ENCODE data around the gene SH3RF3. TPM values are rescaled to one million over a fixed set of nuclear protein-coding genes. Genes with fewer than 3 reads are reported as not detected.

Gene SH3RF3
- total RNA-seq, 1 experiment from 2014 or later: 1.0 TPM

DNA sequence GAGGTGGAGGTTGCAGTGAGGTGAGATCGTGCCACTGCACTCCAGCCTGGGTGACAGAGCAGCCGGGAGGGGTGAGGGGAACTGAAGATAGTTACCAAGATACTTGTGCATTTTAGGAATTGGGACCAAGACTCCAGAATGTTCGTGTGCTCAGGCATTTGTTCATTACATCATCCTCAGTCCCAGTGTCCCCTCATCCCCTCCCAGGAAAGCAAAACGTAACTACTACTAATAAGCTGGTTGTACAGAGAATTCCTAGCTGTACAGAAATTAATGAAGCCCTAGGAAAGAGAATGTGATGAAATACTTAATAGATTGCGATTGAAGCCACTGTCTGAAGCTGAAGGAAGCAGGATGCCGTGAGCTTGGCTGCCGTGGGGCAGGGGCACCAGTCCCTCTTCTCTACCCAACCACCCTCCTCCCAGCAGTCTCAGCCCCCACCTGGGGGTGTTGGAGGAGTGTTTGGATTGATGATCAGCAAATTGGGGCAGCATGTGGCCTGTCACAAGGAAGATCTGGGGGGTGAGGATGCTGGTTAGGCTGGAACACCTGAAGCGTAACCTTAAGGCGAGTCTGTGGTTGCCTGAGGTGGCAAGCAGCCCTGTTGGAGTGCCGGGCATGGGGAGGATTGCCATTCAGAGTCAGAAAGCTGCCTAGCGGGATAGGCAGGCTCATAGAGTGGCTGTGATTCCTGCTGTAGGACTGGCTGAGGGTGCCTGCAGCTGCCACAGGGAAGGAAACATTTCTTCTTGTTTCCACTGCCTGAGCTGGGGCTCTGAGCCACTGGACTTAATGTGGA lies 140.9 kb downstream of the SH3RF3 start (continued):
- no peak for TF ChIP-seq AR (CRISPR knock-in tag; IDR thresholded peaks at IDR 0.05)
- no peak for TF ChIP-seq FOXJ3 (CRISPR knock-in tag; IDR thresholded peaks at IDR 0.05; ENCODE audit: borderline replicate concordance)
- no peak for TF ChIP-seq SMAD3 (CRISPR knock-in tag; IDR thresholded peaks at IDR 0.05; ENCODE audit: borderline replicate concordance)
- TF ChIP-seq, protein P1, sequence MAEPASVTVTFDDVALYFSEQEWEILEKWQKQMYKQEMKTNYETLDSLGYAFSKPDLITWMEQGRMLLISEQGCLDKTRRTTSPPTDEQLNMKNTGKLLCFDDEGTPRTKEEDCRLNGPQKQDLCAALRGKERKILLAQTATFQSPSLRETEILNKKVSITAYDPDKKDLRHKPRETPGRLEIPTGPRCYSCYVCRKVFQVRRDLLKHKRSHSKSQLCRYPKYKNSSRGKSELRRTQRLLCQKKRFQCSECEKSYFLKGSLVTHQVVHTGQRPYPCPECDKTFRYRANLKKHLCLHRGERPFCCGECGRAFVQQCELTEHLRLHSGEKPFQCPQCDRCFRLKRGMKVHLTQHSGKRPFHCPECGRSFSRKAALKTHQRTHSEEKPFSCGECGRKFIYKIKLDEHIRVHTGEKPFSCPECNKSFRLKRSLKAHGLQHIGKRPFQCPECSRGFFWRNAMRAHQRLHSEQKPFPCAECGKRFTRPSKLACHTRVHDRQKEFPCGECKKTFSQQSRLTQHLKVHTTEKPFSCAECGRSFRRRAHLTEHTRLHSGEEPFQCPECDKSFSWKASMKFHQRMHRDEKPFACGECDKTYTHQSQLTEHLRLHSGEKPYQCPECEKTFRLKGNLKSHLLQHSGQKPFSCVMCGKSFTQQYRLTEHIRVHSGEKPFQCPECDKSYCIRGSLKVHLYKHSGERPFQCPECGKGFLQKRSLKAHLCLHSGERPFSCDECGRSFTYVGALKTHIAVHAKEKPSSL (CRISPR knock-in tag; conservative IDR thresholded peaks at IDR 0.05): no peak
- TF ChIP-seq USF2 (CRISPR knock-in tag; IDR thresholded peaks at IDR 0.05): no peak
- no peak for TF ChIP-seq ZNF512 (CRISPR knock-in tag; IDR thresholded peaks at IDR 0.05; ENCODE audit: borderline replicate concordance)
- no peak for TF ChIP-seq TEAD4 (CRISPR knock-in tag; IDR thresholded peaks at IDR 0.05)
- TF ChIP-seq, protein P2, sequence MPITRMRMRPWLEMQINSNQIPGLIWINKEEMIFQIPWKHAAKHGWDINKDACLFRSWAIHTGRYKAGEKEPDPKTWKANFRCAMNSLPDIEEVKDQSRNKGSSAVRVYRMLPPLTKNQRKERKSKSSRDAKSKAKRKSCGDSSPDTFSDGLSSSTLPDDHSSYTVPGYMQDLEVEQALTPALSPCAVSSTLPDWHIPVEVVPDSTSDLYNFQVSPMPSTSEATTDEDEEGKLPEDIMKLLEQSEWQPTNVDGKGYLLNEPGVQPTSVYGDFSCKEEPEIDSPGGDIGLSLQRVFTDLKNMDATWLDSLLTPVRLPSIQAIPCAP (CRISPR knock-in tag; IDR thresholded peaks at IDR 0.05): no peak
- TF ChIP-seq NR3C1 (CRISPR knock-in tag; conservative IDR thresholded peaks at IDR 0.05; ENCODE audit: low read depth): no peak
- TF ChIP-seq ATF2 (CRISPR knock-in tag; IDR thresholded peaks at IDR 0.05; ENCODE audit: borderline replicate concordance, low read depth): no peak

DNA sequence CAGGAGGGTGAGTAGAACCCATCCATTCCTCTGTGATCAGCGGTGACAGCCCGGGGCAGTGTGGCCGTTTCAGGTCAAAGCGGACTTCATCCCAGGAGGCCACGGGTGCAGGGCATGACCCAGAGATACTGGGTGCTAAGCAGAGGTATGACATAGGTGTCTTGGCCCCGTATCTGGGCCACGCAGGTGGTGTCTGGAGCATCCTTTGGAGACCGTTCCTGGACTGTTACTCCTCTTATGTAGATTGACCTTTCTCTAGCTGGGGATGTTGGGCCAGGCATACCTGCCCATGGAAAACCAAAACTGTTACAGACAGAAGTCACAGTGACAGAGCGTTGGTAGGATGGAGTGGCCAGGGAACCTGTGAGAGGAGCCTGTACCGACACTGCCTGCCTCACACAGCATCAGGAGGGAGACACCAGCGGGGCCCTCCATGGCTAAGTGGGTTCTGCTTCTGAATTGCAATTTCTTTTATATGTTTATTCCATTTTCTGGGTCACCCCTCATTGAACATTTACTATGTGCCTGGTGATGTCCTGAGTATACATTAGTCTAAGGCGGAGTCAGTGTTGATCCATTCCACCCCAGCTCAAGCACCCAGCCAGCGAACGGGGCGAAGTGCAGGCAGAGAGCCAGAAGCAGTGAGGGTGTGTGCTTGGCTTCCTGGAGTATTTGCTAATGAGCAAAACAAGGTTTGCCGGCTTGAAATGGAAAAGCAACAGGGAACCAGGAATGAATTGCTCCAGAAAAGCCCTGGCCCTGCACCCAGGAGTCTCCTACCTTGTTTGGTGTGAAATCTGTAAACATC lies 141.7 kb downstream of the SH3RF3 start:
- no peak for ATAC-seq
- Mint-ChIP-seq H3K36me3 (no peaks in the 10 kb centered on the region), H3K9me3 (no peaks in the 10 kb centered on the region), H3K4me3 (no peak overlapping the region), H3K27ac (no peak overlapping the region), H3K27me3 (ENCODE audit: low read depth) (no peaks in the 10 kb centered on the region), H3K4me1 (peaks cover 14% of the 10 kb centered on the region)
- ChIA-PET POLR2A (no interaction called here), CTCF (interaction anchor here (1.3 kb wide), 1 partner anchor 240 kb away, joined by 3 read pairs; no protein-coding TSS in a partner anchor)
- DNase-seq (ENCODE audit: low spot score): no peak
- TF ChIP-seq SMAD4 (CRISPR knock-in tag; IDR thresholded peaks at IDR 0.05): no peak
- TF ChIP-seq ZNF317 (CRISPR knock-in tag; IDR thresholded peaks at IDR 0.05; ENCODE audit: borderline replicate concordance, low read depth): no peak
- no peak for TF ChIP-seq AR (CRISPR knock-in tag; IDR thresholded peaks at IDR 0.05)
- TF ChIP-seq MAX (CRISPR knock-in tag; IDR thresholded peaks at IDR 0.05): no peak
- TF ChIP-seq PRRX2 (CRISPR knock-in tag; IDR thresholded peaks at IDR 0.05): no peak
- TF ChIP-seq, protein P2 (CRISPR knock-in tag; IDR thresholded peaks at IDR 0.05): no peak
- TF ChIP-seq MXD4 (CRISPR knock-in tag; IDR thresholded peaks at IDR 0.05; ENCODE audit: borderline replicate concordance): no peak
- TF ChIP-seq MLX (CRISPR knock-in tag; IDR thresholded peaks at IDR 0.05): no peak
- no peak for TF ChIP-seq NR2C2 (CRISPR knock-in tag; IDR thresholded peaks at IDR 0.05)

Data from WTC11 (cell line).